Measurements from ENCODE around the gene CHST4.

The CHST4 gene

GRCh38 chr16:71484006-71484893, 42.0 kb upstream of the CHST4 start:
- TF ChIP-seq TAF1 (IDR thresholded peaks at IDR 0.05; ENCODE audit: borderline replicate concordance, insufficient read depth, low read length) (no peak), SIN3A (IDR thresholded peaks at IDR 0.05; ENCODE audit: borderline replicate concordance, insufficient read depth, low read length) (no peak), FOXP2 (optimal IDR thresholded peaks at IDR 0.05; ENCODE audit: borderline replicate concordance, extremely low read depth, extremely low read length, insufficient read depth) (no peak), POLR2AphosphoS5 (IDR thresholded peaks at IDR 0.05; ENCODE audit: low read depth, low read length) (peak; percentile 59; the same call in 1 of the 2 replicates), REST (IDR thresholded peaks at IDR 0.05; ENCODE audit: insufficient read depth in 1 of 2, low read depth in 2 of 2, low read length in 2 of 2) (0 out of 4 replicates have a peak, but pooled peaks of 1 of the 2 experiments have one; percentile 6)

GRCh38 chr16:71489122-71489521, 37.1 kb upstream of the CHST4 start, which contains the start of gene ZNF19:
Gene ZNF19, minus strand, starts transcription at chr16:71489324. Its CDS starts 7,210 bp downstream, at chr16:71482114.
- no peak for TF ChIP-seq POLR2AphosphoS5 (IDR thresholded peaks at IDR 0.05; ENCODE audit: low read depth, low read length)
- no peak for TF ChIP-seq FOXP2 (optimal IDR thresholded peaks at IDR 0.05; ENCODE audit: borderline replicate concordance, extremely low read depth, extremely low read length, insufficient read depth)
- no peak for TF ChIP-seq SIN3A (IDR thresholded peaks at IDR 0.05; ENCODE audit: borderline replicate concordance, insufficient read depth, low read length)
- TF ChIP-seq TAF1 (IDR thresholded peaks at IDR 0.05; ENCODE audit: borderline replicate concordance, insufficient read depth, low read length), result no peak
- no peak for TF ChIP-seq REST (IDR thresholded peaks at IDR 0.05; ENCODE audit: insufficient read depth in 1 of 2, low read depth in 2 of 2, low read length in 2 of 2)

- TF ChIP-seq SIN3A (IDR thresholded peaks at IDR 0.05; ENCODE audit: borderline replicate concordance, insufficient read depth, low read length) (no peak), FOXP2 (optimal IDR thresholded peaks at IDR 0.05; ENCODE audit: borderline replicate concordance, extremely low read depth, extremely low read length, insufficient read depth) (no peak), TAF1 (IDR thresholded peaks at IDR 0.05; ENCODE audit: borderline replicate concordance, insufficient read depth, low read length) (no peak), POLR2AphosphoS5 (IDR thresholded peaks at IDR 0.05; ENCODE audit: low read depth, low read length) (no peak), REST (IDR thresholded peaks at IDR 0.05; ENCODE audit: insufficient read depth in 1 of 2, low read depth in 2 of 2, low read length in 2 of 2) (no peak)
Measured at GRCh38 chr16:71490361-71490760, 35.9 kb upstream of the CHST4 start.

- no peak for TF ChIP-seq POLR2AphosphoS5 (IDR thresholded peaks at IDR 0.05; ENCODE audit: low read depth, low read length)
- TF ChIP-seq SIN3A (IDR thresholded peaks at IDR 0.05; ENCODE audit: borderline replicate concordance, insufficient read depth, low read length), result no peak
- TF ChIP-seq TAF1 (IDR thresholded peaks at IDR 0.05; ENCODE audit: borderline replicate concordance, insufficient read depth, low read length), result no peak
- no peak for TF ChIP-seq REST (IDR thresholded peaks at IDR 0.05; ENCODE audit: insufficient read depth in 1 of 2, low read depth in 2 of 2, low read length in 2 of 2)
- TF ChIP-seq FOXP2 (optimal IDR thresholded peaks at IDR 0.05; ENCODE audit: borderline replicate concordance, extremely low read depth, extremely low read length, insufficient read depth), result no peak
Measured at GRCh38 chr16:71491054-71491453, 35.2 kb upstream of the CHST4 start.

Data from PFSK-1 (cell line).